ENCODE measurements around the gene ABAT.

ABAT gene

GRCh38 chr16:8761078-8761477 lies 86.7 kb downstream of the ABAT start:
- DNase-seq (ENCODE audit: extremely low spot score): no peak
- TF ChIP-seq HDGF (IDR thresholded peaks at IDR 0.05; ENCODE audit: borderline replicate concordance): no peak
- TF ChIP-seq SUZ12 (IDR thresholded peaks at IDR 0.05): no peak
- TF ChIP-seq SP1 (IDR thresholded peaks at IDR 0.05): no peak
- TF ChIP-seq L3MBTL2 (conservative IDR thresholded peaks at IDR 0.05): no peak
- TF ChIP-seq FOXA1 (IDR thresholded peaks at IDR 0.05): no peak
- no peak for TF ChIP-seq ZNF384 (IDR thresholded peaks at IDR 0.05)
- TF ChIP-seq BHLHE40 (IDR thresholded peaks at IDR 0.05; ENCODE audit: borderline replicate concordance): no peak
- TF ChIP-seq NFRKB (IDR thresholded peaks at IDR 0.05): no peak
- TF ChIP-seq TARDBP (IDR thresholded peaks at IDR 0.05): no peak
- TF ChIP-seq LEF1 (IDR thresholded peaks at IDR 0.05; ENCODE audit: borderline replicate concordance): no peak
- no peak for TF ChIP-seq FOXM1 (IDR thresholded peaks at IDR 0.05; ENCODE audit: borderline replicate concordance)
- TF ChIP-seq ARNT (IDR thresholded peaks at IDR 0.05): no peak
- TF ChIP-seq FOXK2 (IDR thresholded peaks at IDR 0.05): no peak
- TF ChIP-seq PKNOX1 (IDR thresholded peaks at IDR 0.05): no peak
- no peak for TF ChIP-seq CTBP1 (IDR thresholded peaks at IDR 0.05; ENCODE audit: borderline replicate concordance)
- no peak for TF ChIP-seq ELF4 (IDR thresholded peaks at IDR 0.05)
- CTCF ChIA-PET: no interaction called here
- POLR2A ChIA-PET: no interaction called here

- CTCF ChIA-PET: no interaction called here
- DNase-seq (ENCODE audit: extremely low spot score): no peak
- TF ChIP-seq FOXM1 (IDR thresholded peaks at IDR 0.05; ENCODE audit: borderline replicate concordance) (no peak), ZNF384 (IDR thresholded peaks at IDR 0.05) (no peak), SP1 (IDR thresholded peaks at IDR 0.05) (no peak), ELF4 (IDR thresholded peaks at IDR 0.05) (no peak), PKNOX1 (IDR thresholded peaks at IDR 0.05) (no peak), FOXA1 (IDR thresholded peaks at IDR 0.05) (no peak), LEF1 (IDR thresholded peaks at IDR 0.05; ENCODE audit: borderline replicate concordance) (no peak), ARNT (IDR thresholded peaks at IDR 0.05) (no peak), NFRKB (IDR thresholded peaks at IDR 0.05) (no peak), CTBP1 (IDR thresholded peaks at IDR 0.05; ENCODE audit: borderline replicate concordance) (no peak), L3MBTL2 (conservative IDR thresholded peaks at IDR 0.05) (no peak), FOXK2 (IDR thresholded peaks at IDR 0.05) (no peak), HDGF (IDR thresholded peaks at IDR 0.05; ENCODE audit: borderline replicate concordance) (no peak), TARDBP (IDR thresholded peaks at IDR 0.05) (no peak), SUZ12 (IDR thresholded peaks at IDR 0.05) (no peak)
- POLR2A ChIA-PET: no interaction called here
Measured at GRCh38 chr16:8762254-8762653, 87.8 kb downstream of the ABAT start.

GRCh38 chr16:8763083-8763482 lies 88.7 kb downstream of the ABAT start:
- no peak for TF ChIP-seq NFRKB (IDR thresholded peaks at IDR 0.05)
- no peak for DNase-seq (ENCODE audit: extremely low spot score)
- ChIA-PET POLR2A (no interaction called here), CTCF (no interaction called here)

- ChIA-PET CTCF (no interaction called here), POLR2A (interaction anchor here (0.7 kb wide), 1 partner anchor 10 kb away, joined by 3 read pairs; no protein-coding TSS in a partner anchor)
- TF ChIP-seq SP1 (IDR thresholded peaks at IDR 0.05): no peak
- TF ChIP-seq ELF4 (IDR thresholded peaks at IDR 0.05): no peak
- TF ChIP-seq NFRKB (IDR thresholded peaks at IDR 0.05): no peak
- TF ChIP-seq PKNOX1 (IDR thresholded peaks at IDR 0.05): no peak
- no peak for TF ChIP-seq FOXA1 (IDR thresholded peaks at IDR 0.05)
- no peak for TF ChIP-seq BHLHE40 (IDR thresholded peaks at IDR 0.05; ENCODE audit: borderline replicate concordance)
- no peak for TF ChIP-seq L3MBTL2 (conservative IDR thresholded peaks at IDR 0.05)
- no peak for TF ChIP-seq FOXK2 (IDR thresholded peaks at IDR 0.05)
- no peak for TF ChIP-seq FOXM1 (IDR thresholded peaks at IDR 0.05; ENCODE audit: borderline replicate concordance)
- DNase-seq (ENCODE audit: extremely low spot score): no peak
Measured at GRCh38 chr16:8763899-8764298, 89.5 kb downstream of the ABAT start.

- ChIA-PET POLR2A (interaction anchor here (0.7 kb wide), 1 partner anchor 11 kb away, joined by 3 read pairs; no protein-coding TSS in a partner anchor), CTCF (no interaction called here)
- no peak for DNase-seq (ENCODE audit: extremely low spot score)
- TF ChIP-seq ARNT (IDR thresholded peaks at IDR 0.05) (no peak), PKNOX1 (IDR thresholded peaks at IDR 0.05) (no peak), FOXK2 (IDR thresholded peaks at IDR 0.05) (no peak), ZNF384 (IDR thresholded peaks at IDR 0.05) (no peak), L3MBTL2 (conservative IDR thresholded peaks at IDR 0.05) (no peak), FOXM1 (IDR thresholded peaks at IDR 0.05; ENCODE audit: borderline replicate concordance) (no peak), HDGF (IDR thresholded peaks at IDR 0.05; ENCODE audit: borderline replicate concordance) (no peak), LEF1 (IDR thresholded peaks at IDR 0.05; ENCODE audit: borderline replicate concordance) (no peak), FOXA1 (IDR thresholded peaks at IDR 0.05) (no peak), BHLHE40 (IDR thresholded peaks at IDR 0.05; ENCODE audit: borderline replicate concordance) (no peak), CTBP1 (IDR thresholded peaks at IDR 0.05; ENCODE audit: borderline replicate concordance) (no peak), SP1 (IDR thresholded peaks at IDR 0.05) (no peak), SUZ12 (IDR thresholded peaks at IDR 0.05) (no peak), NFRKB (IDR thresholded peaks at IDR 0.05) (no peak), TARDBP (IDR thresholded peaks at IDR 0.05) (no peak)
Measured at GRCh38 chr16:8764525-8765250, 90.3 kb downstream of the ABAT start.

Data from HEK293T (cell line).